B cell (primary cell): ENCODE results near the gene BTF3. TPM values are rescaled to one million over a fixed set of nuclear protein-coding genes. Genes with fewer than 3 reads are reported as not detected.

Source experiments
- ATAC-seq: fragments of 200-7000 bp; cut with Tn5 transposase; one replicate; pipeline ENCODE4 v1.10.0; 2021; ENCODE audit warnings: low read depth, mild to moderate bottlenecking, moderate number of reproducible peaks, moderate library complexity
- CTCF ChIA-PET: fragments of 350-600 bp; sonication (Branson Sonifier 250); formaldehyde crosslinking; loops from one replicate; lab custom pipeline; 2021; ENCODE audit warnings: antibody characterized with exemption, inconsistent platforms; lab: Charles Lee
- POLR2A ChIA-PET: fragments of 350-600 bp; sonication (Branson Sonifier 250); formaldehyde crosslinking; loops from one replicate; lab custom pipeline; 2021; ENCODE audit warnings: antibody characterized with exemption; lab: Charles Lee
- DNase-seq: peaks from one replicate; pipeline ENCODE4 v3.0.0; 2013
- H2AFZ ChIP-seq: 2 replicates; pipeline ENCODE4 v1.6.1; 2012; ENCODE audit warnings: mild to moderate bottlenecking, low read depth, low read length; ENCODE audit not compliant: insufficient read depth, poor library complexity, severe bottlenecking
- H3K27ac ChIP-seq, 2 donors: 1 replicate in 1 of 2; 2 replicates in 1 of 2; pipeline ENCODE4 v1.5.1; 2012 to 2013; ENCODE audit warnings: low read length in 2 of 2, mild to moderate bottlenecking in 2 of 2, moderate library complexity in 1 of 2
- H3K27me3 ChIP-seq, 4 experiments: fragments of 200-600 bp in 1 of 4; sonication (generic) in 1 of 4; replicated peaks in 1 of 4; 1 replicate in 2 of 4; 2 replicates in 2 of 4; pipeline versions ENCODE4 v1.6.1 to v1.7.0; 2013 to 2016; ENCODE audit warnings: low read length in 3 of 4, mild to moderate bottlenecking in 2 of 4, mixed read lengths in 1 of 4, moderate library complexity in 1 of 4; ENCODE audit not compliant: insufficient read depth in 4 of 4, control insufficient read depth in 3 of 4; ENCODE audit errors: control extremely low read depth in 1 of 4
- H3K36me3 ChIP-seq, 2 experiments: replicated peaks in 1 of 2; 1 replicate in 1 of 2; 2 replicates in 1 of 2; pipeline versions ENCODE4 v1.6.1 to v1.7.1; 2013; ENCODE audit warnings: low read length in 1 of 2; ENCODE audit not compliant: insufficient read depth in 2 of 2, control insufficient read depth in 1 of 2; ENCODE audit errors: control extremely low read depth in 1 of 2, extremely low read depth in 1 of 2
- H3K4me1 ChIP-seq, 2 donors: fragments of 200-600 bp in 1 of 2; sonication (generic) in 1 of 2; 1 replicate in 1 of 2; 2 replicates in 1 of 2; pipeline versions ENCODE4 v1.5.1 to v1.6.1; 2013 to 2017; ENCODE audit warnings: low read length in 2 of 2; ENCODE audit not compliant: control insufficient read depth in 2 of 2, insufficient read depth in 2 of 2
- H3K4me2 ChIP-seq: replicated peaks from 2 replicates; pipeline ENCODE3; 2012; ENCODE audit warnings: mild to moderate bottlenecking, low read depth, low read length; ENCODE audit not compliant: poor library complexity, severe bottlenecking
- H3K4me3 ChIP-seq, 5 experiments: fragments of 200-600 bp in 1 of 5; sonication (generic) in 1 of 5; 1 replicate in 3 of 5; 2 replicates in 2 of 5; pipeline versions ENCODE4 v1.5.1 to v1.7.0; 2011 to 2016; ENCODE audit warnings: low read length in 4 of 5, mild to moderate bottlenecking in 4 of 5, low read depth in 2 of 5, control low read depth in 1 of 5, moderate library complexity in 1 of 5; ENCODE audit not compliant: insufficient read depth in 1 of 5; ENCODE audit errors: control extremely low read depth in 1 of 5, extremely low read depth in 1 of 5
- H3K79me2 ChIP-seq: fragments of 200-600 bp; sonication (generic); one replicate; pipeline ENCODE4 v1.6.0; 2016; ENCODE audit warnings: low read length; ENCODE audit not compliant: control insufficient read depth, insufficient read depth
- H3K9ac ChIP-seq: fragments of 200-600 bp; sonication (generic); 2 replicates; pipeline ENCODE4 v1.6.1; 2017; ENCODE audit warnings: mild to moderate bottlenecking, low read length, moderate library complexity
- H3K9me3 ChIP-seq, 3 donors: one replicate each; pipeline versions ENCODE4 v1.6.1 to v1.7.1; 2013; ENCODE audit warnings: low read length in 2 of 3; ENCODE audit not compliant: control insufficient read depth in 2 of 3, insufficient read depth in 1 of 3; ENCODE audit errors: control extremely low read depth in 1 of 3
- H4K20me1 ChIP-seq: 2 replicates; pipeline ENCODE4 v1.6.0; 2012; ENCODE audit warnings: mild to moderate bottlenecking, low read length; ENCODE audit not compliant: insufficient read depth, control insufficient read depth, poor library complexity, severe bottlenecking
- H3K27ac Mint-ChIP-seq: one replicate; pipeline ENCODE4 v1.8.0; 2021; ENCODE audit warnings: mixed read lengths
- H3K27me3 Mint-ChIP-seq: one replicate; pipeline ENCODE4 v1.8.0; 2021; ENCODE audit warnings: mixed read lengths
- H3K4me1 Mint-ChIP-seq: one replicate; pipeline ENCODE4 v1.8.0; 2021; ENCODE audit warnings: mixed read lengths
- H3K4me3 Mint-ChIP-seq: one replicate; pipeline ENCODE4 v1.8.0; 2021; ENCODE audit warnings: mixed read lengths
- H3K9me3 Mint-ChIP-seq: one replicate; pipeline ENCODE4 v1.8.0; 2022; ENCODE audit warnings: mixed read lengths; ENCODE audit not compliant: insufficient read depth
- CTCF ChIP-seq: fragments of 200-600 bp; IDR thresholded peaks from one replicate; pipeline ENCODE4 v1.8.0; 2022; ENCODE audit warnings: antibody characterized with exemption, mild to moderate bottlenecking
- EZH2 ChIP-seq: IDR thresholded peaks from 2 replicates; pipeline ENCODE4 v1.6.1; 2012; ENCODE audit warnings: borderline replicate concordance, low read depth, mild to moderate bottlenecking, moderate library complexity, low read length; ENCODE audit not compliant: insufficient read depth, poor library complexity, severe bottlenecking
- intact Hi-C: fragments of 100-400 bp; cut with micrococcal nuclease; formaldehyde crosslinking; loops from one replicate; pipeline ENCODE4 v1.10.0; 2022
- polyA plus RNA-seq: library from polyadenylated mRNA; depleted of rRNA; stranded (reverse); fragments of >200 nt; gene quantifications from 2 replicates; pipeline ENCODE4 v1.2.3, GENCODE V29; 2012
- total RNA-seq, 2 donors: library from RNA; stranded (reverse); fragments of 120-200 nt in 1 of 2; gene quantifications; 1 replicate in 1 of 2; 2 replicates in 1 of 2; pipeline versions ENCODE4 v1.2.3 to v1.2.4, GENCODE V29; 2013 to 2022

BTF3 gene
- total and polyA plus RNA-seq, 2 donors (not counting 1 experiment from before 2014, with no cell fraction given) = 309 to 466 TPM

- H3K27me3 Mint-ChIP-seq = no peaks in the 10 kb centered on the region
- POLR2A ChIA-PET = no interaction called here
- no peak overlapping the region for H3K4me2 ChIP-seq
Measured at GRCh38 chr5:73552642-73553041, 54.4 kb downstream of the BTF3 start.

More at GRCh38 chr5:73552642-73553041, 54.4 kb downstream of the BTF3 start:
- H3K79me2 ChIP-seq = no peaks in the 10 kb centered on the region
- Mint-ChIP-seq H3K4me3 (no peak overlapping the region), H3K27ac (no peak overlapping the region), H3K4me1 (no peaks in the 10 kb centered on the region), H3K9me3 (no peaks in the 10 kb centered on the region)
- no peak for ATAC-seq
- no peak overlapping the region for H2AFZ ChIP-seq
- no peak for DNase-seq
- H3K27me3 ChIP-seq = no peaks in the 10 kb centered on the region
- H3K27ac ChIP-seq = no peak overlapping the region
- no peak overlapping the region for H3K4me3 ChIP-seq
- no peaks in the 10 kb centered on the region for H3K9me3 ChIP-seq
- H4K20me1 ChIP-seq = no peaks in the 10 kb centered on the region
- intact Hi-C loops = no loop called here
- peaks cover 7 to 45% of the 10 kb centered on the region in 2 experiments for H3K36me3 ChIP-seq
- TF ChIP-seq CTCF (no peak), EZH2 (no peak)
- no peaks in the 10 kb centered on the region for H3K4me1 ChIP-seq
- no peak overlapping the region for H3K9ac ChIP-seq
- CTCF ChIA-PET = no interaction called here

Other genes starting within 250 kb of the BTF3 start
- 0.44 and 0.49 TPM in 2 replicates for gene FOXD1, start 49.7 kb upstream of the BTF3 start, total RNA-seq
- gene FOXD1, start 49.7 kb upstream of the BTF3 start, polyA plus RNA-seq = 0.17 and 0.34 TPM in 2 replicates
- gene ANKRA2, start 67.2 kb downstream of the BTF3 start, total RNA-seq = 47.9 and 56.1 TPM in 2 replicates
- gene ANKRA2, start 67.2 kb downstream of the BTF3 start, polyA plus RNA-seq = 24.1 and 35.2 TPM in 2 replicates
- 25.3 and 29.9 TPM in 2 replicates for gene UTP15, start 67.3 kb downstream of the BTF3 start, total RNA-seq
- 17.1 and 29.2 TPM in 2 replicates for gene UTP15, start 67.3 kb downstream of the BTF3 start, polyA plus RNA-seq
- gene ARHGEF28, start 127.8 kb downstream of the BTF3 start, total RNA-seq = not detected in 2 replicates
- 0.03 TPM in 1 of 2 replicates, not detected in the other for gene ARHGEF28, start 127.8 kb downstream of the BTF3 start, polyA plus RNA-seq